HCT116 (cell line): Measurements from ENCODE around the gene ZNG1F. TPM values are rescaled to one million over a fixed set of nuclear protein-coding genes. Genes with fewer than 3 reads are reported as not detected.

Source experiments
- microRNA-seq: library from miRNA; unstranded; fragments of <30 nt; microRNA quantifications from one replicate; pipeline ENCODE4, GENCODE V29; 2016; ENCODE audit warnings: borderline number of aligned reads
- total RNA-seq: library from RNA; stranded (reverse); gene quantifications from one replicate; pipeline ENCODE4 v1.2.1, GENCODE V29; 2021; ENCODE audit not compliant: unreplicated experiment

ZNG1F gene
- total RNA-seq, 1 experiment from 2014 or later, result 17.1 TPM

Small RNA genes within 50 kb of the gene (microRNA-seq; reads per million reads assigned to microRNA genes)
- gene MIR4477A, result not detected

Other genes with a start within 250 kb of the ZNG1F start
- 0.54 TPM for gene FOXD4L6, start 60.6 kb downstream of the ZNG1F start, total RNA-seq